ENCODE results near the gene ARHGAP42.

The ARHGAP42 gene

DNA sequence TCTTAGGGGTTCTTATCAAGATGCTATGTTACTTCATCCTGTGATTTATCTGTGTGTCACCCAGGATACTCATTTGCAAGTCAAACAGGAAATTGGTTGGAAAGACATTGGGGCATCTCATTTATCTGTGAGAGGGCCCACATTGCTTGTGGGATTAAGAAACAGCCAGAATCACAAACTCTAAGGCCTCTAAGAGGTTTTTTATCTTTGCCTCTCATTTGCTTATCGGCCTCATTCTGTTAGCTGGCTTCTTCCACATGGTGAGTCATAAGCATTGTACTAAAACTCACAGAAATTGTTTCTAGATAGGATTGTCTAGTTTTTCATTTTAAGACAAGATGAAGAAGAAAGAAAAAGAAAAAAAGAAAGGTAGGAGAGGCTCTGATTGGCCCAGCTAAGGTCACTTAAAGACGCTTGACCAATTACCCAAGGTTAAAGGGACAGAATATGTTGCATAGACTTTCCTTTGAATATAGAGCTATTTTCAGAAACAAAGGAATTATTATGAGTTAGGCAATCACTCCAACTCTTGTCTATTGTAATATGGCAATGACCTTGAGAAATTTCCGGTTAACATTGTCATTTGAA lies 121.9 kb downstream of the ARHGAP42 start:
- no peak for DNase-seq

DNA sequence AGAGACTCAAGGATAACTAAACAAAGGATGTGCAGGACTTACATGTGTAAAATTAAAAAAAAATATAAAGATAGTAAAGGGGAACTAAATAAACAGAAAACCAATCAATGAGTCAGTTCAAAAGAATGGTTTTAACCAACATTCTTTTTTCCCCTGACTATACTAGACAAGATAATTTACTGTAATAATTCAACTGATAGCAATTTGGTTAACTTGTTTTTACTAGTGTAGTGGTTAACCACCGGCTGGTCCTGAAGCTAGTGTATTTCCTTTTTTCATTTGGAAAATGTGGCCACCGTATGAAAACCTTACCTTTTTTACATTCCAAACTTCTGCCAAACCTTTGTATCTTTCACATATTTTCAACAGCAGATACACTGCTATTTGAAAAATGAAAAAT lies 123.1 kb downstream of the ARHGAP42 start:
- DNase-seq = no peak

GRCh38 chr11:100810666-100811065 lies 123.6 kb downstream of the ARHGAP42 start:
- DNase-seq = no peak

- DNase-seq = no peak
These were observed 125.4 kb downstream of the ARHGAP42 start for GRCh38 chr11:100812517-100812916.

- no peak for DNase-seq
These were observed 128.8 kb downstream of the ARHGAP42 start for GRCh38 chr11:100815787-100816330.

DNA sequence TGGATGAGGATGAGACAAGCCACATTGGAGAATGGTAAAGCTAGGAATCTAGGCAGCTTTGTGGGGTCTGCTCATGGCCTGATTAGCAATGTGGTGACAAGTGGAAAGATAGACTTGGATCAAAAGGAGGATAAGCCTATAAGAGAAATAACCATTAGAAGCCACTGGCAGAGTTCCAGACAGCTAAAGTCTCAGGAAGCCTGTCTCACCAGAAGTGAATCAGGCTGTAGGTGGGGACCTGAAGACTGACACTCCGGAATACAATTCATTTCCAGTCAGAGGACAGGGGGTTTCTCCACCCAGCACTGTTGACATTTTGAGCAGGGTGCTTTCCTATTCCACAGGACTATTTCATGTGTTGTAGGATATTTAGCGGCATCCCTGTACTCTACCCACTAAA lies 129.7 kb downstream of the ARHGAP42 start:
- DNase-seq = no peak

- DNase-seq = no peak
These were observed 130.5 kb downstream of the ARHGAP42 start for GRCh38 chr11:100817620-100818019.

DNA sequence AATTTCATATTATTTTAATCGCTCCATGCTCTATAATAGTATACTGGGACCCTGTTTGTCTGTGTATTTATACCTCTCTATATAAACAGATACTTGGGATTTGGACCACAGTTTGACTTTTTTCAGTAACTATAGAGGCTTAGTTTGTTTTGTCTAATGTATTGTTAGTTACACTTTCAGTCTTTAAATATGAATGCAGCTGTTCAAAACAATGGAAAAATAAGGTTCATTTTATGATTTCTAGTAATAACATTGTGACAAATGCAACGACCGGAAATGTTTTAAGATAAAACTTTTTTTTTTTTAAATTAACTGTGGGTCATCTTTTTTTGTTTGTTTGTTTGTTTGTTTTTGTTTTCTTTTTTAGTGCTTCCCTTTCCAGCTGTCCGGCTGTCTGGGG lies 133.5 kb downstream of the ARHGAP42 start:
- no peak for DNase-seq

DNA sequence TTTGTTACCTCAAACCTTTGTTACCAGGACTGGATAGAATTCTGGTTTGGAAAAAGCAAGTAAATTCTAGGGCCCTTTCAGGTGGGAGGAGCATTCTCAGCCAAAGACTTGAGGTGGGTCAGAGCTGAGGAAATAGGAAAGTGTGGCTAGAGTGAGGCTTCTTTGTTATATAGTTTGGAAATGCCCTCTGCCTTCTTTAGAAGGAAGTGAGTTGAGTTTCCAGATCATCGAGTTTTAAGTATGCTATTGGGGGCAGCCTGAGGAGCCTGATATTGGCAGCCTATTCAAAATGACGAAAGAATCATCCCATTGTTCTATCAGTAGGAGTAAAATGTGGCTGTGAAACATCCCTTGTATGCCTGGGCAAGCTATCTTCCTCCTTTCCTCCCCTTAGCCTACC lies 134.1 kb downstream of the ARHGAP42 start:
- DNase-seq = no peak

- DNase-seq = no peak
These were observed 136.3 kb downstream of the ARHGAP42 start for GRCh38 chr11:100823360-100823759.

GRCh38 chr11:100824041-100824809 lies 137.1 kb downstream of the ARHGAP42 start:
- no peak for DNase-seq

- no peak for DNase-seq
These were observed 138.5 kb downstream of the ARHGAP42 start for GRCh38 chr11:100825626-100826025.

DNA sequence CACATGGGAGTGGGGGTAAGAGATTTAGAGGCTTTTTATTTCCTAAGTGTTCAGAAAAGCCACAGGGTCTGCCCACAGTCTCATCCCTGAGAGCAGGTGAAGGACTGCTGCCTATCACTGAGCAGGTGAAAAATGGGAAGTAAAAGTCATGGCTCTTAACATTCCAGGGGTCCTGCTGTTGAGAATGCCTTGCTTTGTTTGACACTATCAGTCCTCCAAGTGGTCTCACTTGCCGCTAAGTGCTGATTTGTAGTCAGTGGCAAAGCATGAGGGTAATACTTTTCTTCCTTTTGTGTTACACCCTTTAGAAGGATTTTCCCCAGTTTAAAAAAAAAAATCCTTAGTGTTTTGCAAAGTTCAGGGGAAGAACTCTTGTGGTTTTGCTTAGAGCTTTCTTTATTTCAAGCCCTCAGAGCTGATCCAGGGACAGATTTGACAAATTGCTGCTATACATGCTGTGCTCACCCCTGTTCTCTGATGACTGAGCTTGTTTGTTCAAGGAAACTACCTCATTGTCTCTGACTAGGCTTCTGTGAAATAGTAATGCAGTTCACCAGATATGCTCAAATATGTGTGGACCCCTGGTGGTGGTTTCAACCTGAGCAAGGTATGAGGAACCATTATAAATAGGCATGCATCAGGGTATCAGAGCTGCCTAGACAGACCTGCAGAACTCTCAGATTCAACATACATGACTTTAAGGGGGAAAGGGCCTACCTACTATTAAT lies 141.0 kb downstream of the ARHGAP42 start:
- no peak for DNase-seq

GRCh38 chr11:100830274-100830673 lies 143.2 kb downstream of the ARHGAP42 start:
- no peak for DNase-seq

GRCh38 chr11:100830978-100831732 lies 144.1 kb downstream of the ARHGAP42 start:
- DNase-seq = no peak

DNA sequence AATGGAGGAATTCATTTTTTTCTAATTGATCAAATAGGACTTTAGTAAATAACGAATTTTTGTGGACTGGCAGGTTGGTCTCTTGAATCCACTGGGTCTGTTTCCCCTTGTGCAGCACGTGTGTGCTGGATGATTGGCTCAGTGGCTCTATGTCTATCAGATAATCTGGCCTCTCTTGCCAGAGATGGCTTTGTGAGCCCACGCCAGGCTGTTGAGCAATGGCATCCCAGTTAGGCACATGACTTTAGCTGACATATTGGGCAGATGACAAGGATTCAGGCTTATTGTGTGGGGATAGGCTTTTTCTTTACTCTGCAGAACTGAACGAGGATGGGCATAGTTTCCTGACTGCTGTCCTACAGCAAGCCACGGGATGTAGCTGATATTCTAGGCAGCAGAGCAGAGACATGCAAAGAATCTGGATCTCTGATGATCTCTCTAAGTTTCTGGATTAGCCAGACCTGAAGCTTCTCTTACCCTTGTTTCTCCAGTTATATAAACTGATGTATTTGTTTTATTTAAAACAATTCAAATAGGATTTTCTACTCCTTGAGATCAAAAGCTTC lies 144.9 kb downstream of the ARHGAP42 start:
- DNase-seq = no peak

GRCh38 chr11:100832829-100833228 lies 145.7 kb downstream of the ARHGAP42 start:
- no peak for DNase-seq

- DNase-seq = no peak
These were observed 146.2 kb downstream of the ARHGAP42 start for GRCh38 chr11:100833276-100833675.

GRCh38 chr11:100835854-100836253 lies 148.8 kb downstream of the ARHGAP42 start:
- no peak for DNase-seq

DNA sequence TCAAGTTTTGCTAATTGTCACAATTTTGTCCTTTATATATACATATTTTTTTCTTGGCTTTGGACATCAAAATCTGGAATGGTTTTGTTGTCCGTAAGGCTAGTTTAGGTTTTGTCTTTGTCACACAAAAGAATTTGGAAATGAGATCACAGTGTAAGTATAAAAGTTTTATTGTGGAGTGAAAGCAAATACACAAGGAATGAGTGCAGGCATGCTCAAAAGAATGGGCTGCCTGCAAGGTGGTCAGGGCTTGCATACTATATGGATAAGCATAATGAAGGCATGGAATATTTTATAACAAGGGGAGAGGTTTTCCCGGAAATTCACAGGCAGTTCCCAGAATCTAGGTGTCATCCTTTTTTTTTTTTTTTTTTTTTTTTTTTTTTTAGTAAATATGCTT lies 150.2 kb downstream of the ARHGAP42 start:
- no peak for DNase-seq

DNA sequence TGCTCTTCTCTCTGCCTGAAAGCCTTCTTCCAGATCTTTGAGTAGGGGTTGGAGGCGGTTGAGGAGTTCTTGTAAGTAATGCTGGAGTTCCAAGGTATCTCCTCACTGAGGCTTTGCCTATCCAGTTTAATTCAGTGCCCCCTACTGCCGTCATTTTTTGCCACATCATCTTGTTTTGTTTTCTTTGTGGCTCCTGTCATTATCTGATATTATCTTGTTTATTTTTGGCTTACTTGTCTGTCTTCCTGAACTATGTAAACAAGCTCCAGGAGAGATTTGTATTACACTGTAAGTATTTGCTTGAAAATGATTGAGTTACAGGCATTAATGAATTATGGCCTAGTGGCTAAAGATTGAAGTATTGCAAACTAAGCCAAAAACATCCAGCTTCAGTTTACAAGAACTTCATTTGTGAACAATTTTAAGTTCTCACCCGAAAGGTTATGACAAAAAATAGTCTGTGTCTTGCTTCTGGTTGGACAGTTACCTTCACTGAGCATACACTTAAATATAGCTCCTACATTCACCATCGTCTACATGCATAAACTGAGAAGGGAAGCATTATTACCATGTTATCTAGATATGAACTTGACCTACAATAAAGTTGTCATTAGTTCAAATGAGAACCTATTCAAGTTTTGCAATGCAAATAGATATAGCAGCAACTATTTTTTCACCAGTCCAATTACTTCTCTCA lies 154.8 kb downstream of the ARHGAP42 start:
- no peak for DNase-seq

GRCh38 chr11:100847696-100848216 lies 160.7 kb downstream of the ARHGAP42 start:
- DNase-seq = no peak

Measured in CD4-positive, alpha-beta T cell treated with Interleukin-17A for 4 hours (primary cell).